AG08396 (cell line): ENCODE data around the gene ABCA2.
"Not testable (repeated sequence)": the region's sequence is repeated elsewhere in the genome, so short reads cannot be mapped to it uniquely, and the experiment has no call there.

Experiments used
- DNase-seq: peaks from one replicate; pipeline ENCODE4 v3.0.0; 2012; ENCODE audit warnings: low spot score, mixed read lengths

Gene ABCA2

DNA sequence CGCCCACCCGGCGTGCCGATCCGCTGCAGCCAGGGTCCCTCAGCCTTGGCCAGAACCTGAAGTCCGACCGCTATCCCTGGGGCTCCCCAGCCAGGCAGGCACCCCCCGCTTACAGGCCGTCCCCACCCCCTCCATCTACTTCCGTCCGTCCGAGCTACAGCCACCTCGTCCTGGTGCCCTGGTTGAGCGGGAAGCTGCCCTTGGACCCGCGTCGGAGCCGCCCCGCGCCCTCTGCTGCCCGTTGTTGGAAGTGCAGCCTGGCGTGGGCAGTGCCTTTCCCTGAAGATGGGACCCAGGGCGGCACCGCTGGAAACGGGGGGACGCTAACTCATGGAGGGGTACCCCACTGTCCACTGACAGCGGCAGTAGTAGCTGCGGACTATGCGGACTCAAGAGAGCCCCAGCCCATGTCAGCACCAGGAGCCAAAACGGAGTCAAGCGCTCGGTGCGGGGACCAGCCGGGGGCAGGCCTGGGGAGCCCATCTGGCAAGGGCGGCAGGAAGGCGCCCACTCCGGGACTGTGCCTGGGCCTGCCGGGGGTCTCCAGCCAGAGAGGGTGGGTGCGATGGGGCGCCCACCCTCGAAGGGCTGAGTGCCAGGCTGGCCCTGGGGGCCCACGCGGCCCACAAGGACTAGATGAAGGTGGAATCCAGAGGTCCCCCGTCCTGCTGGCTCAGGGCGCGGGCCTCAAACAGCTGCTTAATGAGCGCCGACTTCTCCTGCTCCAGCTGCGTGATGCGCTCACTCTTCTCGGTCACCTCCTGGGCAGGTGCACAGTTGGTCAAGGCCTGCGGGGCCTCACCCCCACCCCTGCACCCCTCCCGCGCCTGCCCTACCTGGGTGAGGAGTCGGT lies 36.2 kb upstream of the ABCA2 start:
- DNase-seq, result peak; percentile 86

DNA sequence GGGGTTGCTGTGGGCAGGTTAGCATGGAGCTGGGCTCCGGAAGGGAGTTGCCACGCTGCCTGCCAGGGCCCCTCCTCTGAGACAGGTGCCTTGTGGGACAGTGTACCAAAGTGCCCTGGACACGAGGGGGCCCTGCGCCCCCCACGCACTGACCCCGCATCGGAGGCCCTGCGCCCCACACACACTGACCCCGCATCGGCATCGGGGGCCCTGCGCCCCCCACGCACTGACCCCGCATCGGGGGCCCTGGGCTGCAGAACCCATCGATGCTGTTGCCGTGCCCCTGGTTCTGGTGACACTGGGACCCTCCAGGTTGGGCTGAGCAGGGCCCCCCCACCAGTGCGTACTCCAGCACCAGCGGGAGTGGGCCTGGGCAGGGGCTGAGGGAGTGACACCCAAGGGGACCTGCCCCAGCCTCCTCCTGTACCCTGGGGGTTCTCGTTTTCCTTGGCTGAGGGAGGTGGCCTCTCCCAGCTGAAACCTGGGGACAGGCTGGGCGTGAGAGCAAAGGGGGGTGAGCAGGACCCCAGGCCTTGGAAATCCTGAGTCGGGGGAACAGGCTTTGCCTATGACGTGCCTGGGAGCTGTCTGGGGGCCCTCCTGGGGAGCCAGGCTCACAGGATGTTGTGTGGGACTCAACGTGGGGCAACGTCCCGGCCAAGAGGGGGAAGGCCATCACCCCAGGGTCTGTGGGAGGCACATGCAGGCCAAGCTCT lies 35.4 kb upstream of the ABCA2 start:
- no peak for DNase-seq

DNA sequence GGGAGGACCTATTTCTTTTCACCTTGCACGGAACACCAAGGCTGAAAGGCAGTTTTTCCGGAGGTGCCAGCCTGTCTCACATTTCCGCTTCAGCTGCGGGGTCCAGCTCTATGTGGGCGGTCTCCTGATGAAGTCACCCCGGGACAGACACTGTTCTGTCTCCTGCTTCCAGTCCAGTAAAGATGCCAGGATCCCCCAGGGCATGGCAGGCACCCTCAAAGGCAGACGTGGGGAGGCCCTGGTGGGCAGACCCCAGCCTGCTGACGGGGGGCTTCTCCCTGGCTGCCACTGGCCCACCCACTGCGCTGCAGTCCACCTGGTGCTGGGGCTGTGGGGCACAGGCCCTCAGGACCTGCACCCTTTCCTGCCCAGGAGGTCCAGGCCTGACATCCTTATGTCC lies 34.8 kb upstream of the ABCA2 start:
- DNase-seq, result not testable (repeated sequence)

DNA sequence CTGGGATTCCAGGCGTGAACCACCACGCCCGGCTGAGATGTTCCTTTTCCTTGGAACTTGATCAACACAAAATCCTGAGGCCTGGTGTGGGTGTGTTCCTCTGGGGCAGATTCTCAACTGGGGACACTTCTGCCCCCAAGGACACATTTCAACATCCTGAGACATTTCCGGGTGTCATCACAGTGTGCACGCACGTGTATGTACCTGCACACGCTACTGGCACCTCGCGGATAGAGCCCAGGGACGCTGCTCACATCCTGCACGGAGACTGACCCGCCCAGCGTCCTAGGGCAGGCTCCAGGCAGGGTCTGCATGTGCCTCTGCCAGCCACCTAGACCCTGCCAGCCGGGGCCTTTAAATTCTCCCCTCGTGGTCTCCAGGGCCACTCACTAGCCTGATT lies 34.3 kb upstream of the ABCA2 start:
- DNase-seq, result no peak

DNA sequence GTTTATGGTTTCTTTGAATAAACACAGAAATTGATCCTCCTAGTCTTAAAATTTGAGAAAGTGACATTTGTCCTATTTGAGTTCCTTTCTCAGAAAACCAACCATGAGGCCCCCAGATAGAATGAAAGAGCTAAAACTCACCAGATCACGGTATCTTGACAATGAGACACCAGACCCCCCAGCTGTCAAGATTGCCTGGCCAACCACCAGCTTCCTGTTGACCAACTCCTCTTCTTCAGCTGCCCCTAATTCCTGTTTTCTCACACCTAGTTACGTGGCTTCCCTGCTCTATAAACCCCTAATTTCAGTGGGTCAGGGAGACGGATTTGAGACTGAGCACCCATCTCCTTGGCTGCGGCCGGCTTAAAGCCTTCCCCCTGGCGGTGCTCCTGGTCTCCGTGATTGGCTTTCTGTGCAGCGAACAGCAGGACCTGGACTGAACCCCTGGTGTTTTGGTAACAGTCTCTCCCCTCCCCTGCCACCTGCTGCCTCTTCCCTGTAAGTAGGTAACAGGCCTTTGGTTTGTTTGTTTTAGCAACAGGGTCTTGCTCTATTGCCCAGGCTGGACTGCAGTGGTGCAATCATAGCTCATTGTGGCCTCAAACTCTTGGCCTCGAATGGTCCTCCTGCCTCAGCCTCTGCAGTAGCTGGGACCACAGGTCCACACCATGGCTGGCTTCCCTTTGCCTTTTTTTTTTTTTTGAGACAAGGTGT lies 30.6 kb upstream of the ABCA2 start:
- no peak for DNase-seq

DNA sequence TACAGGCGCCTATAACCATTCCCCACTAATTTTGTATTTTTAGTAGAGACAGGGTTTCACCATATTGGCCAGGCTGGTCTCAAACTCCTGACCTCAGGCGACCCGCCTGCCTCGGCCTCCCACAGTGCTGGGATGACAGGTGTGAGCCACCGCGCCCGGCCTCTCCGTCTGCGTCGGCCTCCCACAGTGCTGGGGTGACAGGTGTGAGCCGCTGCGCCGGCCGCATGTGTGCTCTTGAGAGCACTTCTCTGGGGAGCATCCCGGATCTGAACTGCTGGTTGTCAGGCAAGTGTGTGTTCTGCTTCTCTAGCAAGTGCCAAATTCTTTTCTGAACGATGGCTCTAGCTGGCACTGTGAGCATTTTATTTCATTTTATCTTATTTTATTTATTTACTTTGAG lies 29.5 kb upstream of the ABCA2 start:
- DNase-seq, result no peak

DNA sequence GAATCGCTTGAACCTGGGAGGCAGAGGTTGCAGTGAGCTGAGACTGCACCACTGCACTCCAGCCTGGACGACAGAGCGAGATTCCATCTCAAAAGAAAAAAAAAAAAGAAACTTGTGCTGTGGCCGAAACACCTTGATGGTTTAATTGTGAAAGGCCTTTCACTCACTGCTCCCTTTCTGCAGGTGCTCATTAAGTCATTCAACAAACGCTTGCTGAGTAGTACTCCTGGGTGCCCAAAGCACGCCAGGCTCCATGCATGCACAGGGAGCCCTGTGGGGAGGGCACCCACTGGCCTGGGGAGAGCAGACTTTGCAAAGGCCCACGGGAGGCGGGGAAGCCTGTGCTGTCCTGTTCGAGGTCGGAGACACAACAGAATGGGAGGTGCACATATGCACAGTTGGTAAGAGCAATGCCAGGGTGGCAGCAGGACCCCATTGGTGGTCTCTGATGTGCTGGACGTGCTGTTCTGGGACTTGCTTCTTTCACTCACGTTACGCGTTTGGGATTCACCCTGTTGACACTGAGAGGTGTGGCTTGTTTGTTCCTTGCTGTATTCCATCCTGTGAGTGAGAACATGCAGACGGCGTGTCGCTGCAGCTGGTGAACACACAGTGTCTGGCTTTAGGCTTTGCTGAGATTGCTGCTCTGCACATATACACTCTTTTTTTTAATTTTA lies 28.8 kb upstream of the ABCA2 start:
- DNase-seq, result no peak

DNA sequence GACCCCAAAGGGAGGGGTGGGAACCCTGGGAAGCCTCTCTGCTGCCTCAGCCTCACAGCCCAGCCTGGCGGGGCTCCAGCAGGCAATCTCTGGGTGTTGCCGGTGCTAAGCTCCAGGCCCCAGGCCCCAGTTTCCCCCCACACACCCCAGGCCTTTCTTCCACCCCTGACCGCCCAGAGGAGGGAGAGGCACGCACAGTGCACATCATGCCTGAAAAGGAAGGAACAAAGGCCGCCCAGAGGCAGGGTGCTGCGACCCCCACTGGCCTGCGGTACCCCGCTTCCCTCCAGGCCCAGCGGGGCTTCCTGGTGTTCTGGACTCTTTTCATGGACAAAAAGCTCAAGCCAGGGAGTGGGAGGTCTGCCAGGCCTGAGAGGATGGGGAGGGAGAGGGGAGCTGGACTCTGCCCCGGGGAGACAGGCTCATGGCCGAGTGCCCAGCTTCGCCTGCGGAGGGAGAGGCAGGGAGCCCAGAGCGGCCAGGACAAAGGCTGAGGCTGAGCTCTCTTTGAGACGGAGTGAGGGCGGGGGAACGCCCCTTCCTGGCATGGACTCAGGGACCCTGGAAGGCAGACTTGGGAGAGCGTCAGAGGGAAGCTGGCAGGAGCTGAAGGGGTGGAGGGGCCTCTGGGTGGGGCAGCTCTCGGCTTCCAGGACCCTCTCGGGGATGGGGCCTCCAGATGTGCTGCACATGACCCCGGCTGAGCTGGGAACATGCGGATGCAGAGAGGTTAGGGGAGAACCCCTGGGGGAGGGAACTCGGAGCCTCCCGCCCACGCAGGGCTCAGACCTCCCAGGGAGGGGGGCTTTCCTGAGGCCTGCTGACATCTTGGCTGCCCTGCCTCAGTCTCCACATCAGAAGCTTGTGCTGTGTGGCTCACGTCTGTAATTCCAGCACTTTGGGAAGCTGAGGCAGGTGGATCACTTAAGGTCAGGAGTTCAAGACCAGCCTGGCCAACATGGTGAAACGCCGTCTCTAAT lies 27.6 kb upstream of the ABCA2 start:
- DNase-seq, result peak; percentile 76

DNA sequence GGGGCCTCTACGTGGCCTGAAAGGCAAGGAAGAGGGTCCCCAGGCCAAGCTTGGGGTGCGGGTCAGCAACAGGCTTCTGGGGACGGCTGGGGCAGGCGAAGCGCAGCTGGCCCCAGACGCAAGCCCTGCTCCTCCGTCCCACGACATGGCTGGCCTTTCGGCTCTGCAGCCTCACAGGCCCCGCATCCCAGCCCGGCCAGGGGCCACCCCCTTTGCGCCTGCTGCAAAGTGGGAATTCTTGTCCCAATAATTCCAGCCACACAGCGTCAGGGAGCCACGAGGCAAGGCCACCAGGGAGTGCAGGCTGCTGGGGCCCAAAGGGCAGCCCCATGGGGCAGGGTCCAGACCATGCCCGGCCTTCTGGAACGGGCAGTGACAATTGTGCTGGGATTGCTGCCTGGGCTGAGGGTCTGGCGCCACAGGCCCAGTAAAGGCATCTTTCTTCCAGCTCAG lies 26.9 kb upstream of the ABCA2 start:
- DNase-seq, result no peak

DNA sequence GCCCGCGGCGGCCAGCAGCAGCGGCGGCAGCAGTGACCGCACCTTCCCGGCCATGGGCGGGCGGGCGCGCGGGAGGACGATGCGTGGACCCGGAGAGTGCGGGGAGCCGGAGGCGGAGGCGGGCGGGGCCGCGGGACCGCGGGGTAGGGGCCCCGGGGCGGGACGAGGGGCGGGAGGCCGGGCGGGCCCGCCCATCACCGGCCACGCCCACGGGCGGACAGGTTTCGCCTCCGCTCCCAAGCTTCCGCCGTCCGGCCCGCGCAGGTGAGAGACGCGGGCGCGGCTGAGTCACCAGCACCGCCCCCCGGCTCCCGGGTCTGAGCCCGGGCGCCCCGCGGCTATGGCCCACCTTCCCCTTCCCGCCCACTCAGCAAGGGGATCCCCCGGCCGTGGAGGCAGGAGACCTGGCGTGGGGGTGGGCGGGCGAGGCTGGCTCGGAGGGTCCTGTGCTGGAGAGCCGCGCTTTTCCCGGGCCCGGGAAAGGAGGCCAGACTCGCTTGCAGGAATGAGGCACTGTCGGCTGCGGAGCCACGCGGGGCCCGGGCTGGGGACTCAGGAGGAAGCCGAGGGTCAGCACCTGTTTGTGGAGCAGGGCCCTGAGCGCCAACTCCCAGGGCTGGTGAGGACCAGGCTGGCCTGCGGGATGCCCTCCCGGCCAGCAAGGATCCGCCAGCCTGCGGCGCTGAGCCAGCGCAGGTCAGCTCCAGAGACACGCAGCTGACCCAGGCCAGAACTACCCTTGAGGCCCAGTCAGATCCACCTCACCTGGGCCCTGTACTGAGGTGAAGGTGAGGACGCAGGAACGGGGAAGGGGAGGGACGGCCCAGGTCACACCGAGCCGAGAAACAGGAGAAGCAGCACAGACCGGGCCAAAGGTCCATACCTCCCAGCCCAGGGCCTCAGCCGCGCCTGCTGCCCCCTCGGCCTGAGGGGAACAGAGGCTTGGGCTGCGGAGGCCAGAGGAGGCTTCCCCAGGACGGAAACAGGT lies 26.2 kb upstream of the ABCA2 start, which contains the start of gene ENTPD2:
Gene ENTPD2, minus strand, starts transcription at position 118 of the 988 bp plus-strand sequence. Its CDS starts 64 bp downstream, at position 54.
- DNase-seq, result no peak

DNA sequence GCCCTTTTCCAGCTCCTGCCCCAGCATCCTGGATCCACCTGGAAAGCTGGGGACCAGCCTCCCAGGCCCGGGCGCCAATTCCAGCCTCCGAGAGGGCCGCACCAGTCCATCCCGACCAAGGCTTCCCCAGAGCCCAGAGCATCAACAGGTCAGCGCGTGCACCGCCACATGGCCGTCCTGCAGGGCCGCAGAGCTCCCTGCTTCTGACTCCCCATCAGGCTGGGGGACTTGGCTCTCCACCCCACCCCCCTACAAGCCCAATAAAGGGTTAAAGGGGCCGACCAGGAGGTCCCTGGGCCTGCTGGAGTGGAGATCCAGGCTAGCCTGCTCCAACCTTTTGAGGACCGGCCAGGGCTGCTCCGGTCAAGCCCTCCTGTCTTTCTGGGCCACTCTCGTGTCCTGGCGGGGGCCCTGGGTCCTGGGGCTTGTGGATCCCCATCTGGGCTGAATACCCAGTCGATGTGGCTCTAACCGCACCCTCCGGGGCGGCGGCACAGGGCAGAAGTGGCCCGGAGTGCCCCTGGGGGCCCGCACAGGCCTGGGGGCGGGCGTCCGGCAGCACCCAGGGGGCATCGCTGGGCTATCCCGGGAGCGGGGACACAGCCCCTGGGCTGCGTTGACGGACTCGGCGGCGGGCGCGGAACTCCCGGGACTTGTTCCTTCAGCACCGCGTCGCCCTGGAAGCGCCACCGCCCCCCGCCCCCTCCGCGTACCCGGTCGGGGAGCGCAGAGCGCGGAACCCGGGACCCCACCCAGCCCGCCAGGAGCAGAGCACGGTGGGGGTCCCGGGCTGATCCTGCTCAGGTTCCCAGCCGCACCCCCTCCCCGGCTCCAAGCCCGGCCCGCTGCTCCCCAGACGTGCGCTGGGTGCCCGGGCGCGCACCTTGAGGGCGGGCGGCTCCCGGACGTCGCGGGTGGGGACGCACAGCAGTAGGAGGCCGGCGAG lies 25.2 kb upstream of the ABCA2 start:
- DNase-seq, result no peak

DNA sequence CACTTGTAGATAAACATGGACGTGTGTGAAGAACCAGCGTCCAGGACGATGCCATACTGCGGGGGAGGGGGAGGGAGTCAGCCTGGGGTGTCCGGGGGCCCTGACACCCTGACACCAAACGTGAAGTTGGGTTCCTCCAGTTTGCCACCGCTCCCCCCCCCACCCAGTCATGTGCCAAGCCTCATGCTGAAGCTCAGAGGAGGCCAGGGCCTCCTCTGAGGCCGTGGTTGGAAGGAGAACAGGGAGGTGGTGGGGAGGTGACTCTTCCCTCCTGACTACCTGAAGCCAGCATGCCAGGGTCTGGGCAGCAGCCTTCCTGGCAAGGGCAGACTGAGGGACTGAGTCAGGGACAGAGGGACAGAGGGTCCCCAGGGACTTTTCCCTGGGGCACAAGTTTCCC lies 24.3 kb upstream of the ABCA2 start:
- DNase-seq, result no peak

DNA sequence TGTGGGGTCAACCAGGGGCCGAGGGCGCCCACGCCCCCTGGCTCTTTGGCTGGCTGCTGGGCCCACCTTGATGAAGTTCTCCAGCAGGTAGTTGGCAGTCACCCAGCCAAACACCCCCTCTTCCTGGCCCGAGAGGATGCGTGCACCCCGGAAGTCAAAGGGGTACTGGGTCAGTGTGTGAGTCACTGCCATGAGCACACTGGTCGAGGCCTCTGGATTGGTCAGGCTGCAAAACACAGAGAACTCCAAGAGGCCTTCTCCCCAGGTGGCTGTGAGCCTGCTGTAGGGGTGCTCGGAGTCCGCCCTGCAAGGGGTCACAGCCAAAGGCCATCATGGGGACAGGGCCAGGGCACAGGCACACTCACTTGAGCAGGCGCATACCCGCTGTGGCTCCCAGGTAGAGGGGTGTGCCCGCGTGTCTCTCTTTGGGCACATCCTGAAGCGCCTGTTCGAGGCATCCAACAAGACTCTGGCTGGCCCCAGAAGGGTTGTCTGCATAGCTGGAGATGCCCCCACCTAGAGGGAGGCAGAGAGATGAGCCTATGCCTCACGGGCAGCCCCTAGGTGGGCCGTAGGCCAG lies 23.2 kb upstream of the ABCA2 start:
- no peak for DNase-seq

DNA sequence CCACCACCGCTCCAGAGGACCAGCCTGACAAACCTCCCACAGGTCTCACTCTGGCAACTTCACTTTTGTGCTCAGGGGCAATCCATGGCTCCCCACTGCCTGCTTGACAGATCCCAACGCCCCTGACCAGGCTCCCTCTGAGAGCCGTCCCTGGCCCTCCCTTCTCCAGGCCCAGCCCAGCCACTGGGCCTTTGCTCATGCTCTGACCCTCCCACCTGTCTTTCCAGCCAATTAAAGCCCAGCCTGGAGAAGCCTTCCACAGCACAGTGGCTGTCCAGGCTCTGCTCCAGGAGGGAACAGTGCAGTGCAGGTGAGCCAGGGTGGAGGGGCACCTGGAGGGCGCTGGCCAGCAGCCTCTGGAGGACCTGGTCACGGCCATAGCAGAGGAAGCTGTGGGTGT lies 22.5 kb upstream of the ABCA2 start:
- no peak for DNase-seq

DNA sequence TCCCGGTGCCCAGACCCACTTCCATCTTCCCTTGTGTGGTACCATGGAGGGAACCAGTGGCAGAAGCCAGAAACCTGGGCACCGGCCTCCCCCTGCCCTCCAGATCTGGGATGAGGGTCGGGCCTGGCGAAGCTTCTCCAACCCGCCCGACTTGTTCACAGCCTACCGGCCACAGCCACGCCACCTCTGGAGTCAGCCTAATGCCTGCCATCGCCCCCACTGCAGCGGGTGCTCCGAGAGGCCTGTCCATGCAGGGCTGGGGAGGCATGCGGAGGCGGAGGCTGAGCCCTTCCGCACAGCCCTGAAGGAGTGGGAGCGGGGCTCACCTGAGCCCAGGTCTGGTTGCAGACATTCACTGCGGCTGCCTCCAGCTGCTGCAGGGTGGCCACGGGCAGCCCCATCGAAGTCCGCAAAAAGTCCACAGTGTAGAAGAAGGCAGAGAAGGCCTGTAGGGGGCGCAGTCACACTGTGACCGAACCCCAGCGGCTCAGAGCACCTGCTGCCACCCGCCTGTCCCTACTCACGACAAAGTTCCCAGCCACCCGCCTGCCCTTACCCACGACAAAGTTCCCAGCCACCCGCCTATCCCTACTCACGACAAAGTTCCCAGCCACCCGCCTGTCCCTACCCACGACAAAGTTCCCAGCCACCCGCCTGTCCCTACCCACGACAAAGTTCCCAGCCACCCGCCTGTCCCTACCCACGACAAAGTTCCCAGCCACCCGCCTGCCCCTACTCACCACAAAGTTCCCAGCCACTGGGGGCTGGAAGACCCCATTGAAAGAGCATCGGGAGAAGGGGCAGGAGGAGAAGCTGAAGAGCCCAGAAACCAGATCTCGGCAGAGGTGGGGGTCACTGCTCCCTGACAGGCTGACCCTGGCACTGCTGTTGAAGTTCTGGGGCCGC lies 21.8 kb upstream of the ABCA2 start:
- DNase-seq, result peak; percentile 78

DNA sequence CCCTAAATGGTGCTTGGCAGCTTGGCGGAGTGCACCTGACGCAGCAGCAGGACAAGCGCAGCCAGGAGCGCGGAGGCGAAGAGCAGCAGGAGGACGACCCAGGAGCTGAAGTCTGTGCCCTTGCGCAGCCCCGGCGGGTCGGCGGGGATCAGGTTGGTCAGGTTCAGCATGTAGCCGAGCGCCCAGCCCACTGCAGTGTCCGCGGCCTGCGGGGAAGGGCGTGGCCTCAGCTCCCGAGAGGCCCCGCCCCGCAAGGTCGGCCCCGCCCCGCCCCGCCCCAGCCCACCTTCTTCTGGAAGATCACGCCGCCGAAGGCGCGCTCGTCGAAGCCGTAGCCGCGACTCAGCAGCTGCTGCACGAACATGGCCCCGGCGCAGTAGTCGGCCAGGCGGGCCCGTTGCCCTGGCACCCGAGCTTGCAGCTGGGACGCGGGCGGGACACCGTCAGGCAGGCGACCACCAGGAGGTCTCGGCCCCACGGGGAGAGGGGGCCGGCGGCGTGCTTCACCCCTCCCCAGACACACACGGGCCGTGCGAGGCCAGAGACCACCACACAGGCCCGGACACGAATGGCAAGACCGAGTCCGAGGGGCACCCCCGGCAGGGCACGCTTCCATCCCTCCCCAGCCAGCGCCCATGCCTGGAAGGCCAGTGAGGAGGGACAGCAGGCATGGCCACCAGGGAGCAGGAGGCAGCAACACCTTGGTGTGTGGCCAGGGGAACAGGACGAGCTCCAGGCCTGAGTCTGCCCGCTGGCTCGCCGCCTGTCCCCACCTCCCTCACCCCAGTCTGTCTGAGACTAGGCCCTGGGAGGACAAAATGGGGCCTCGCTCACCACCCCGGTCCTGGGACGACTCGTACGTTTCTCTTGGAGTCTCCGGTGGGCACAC lies 20.9 kb upstream of the ABCA2 start:
- DNase-seq, result no peak
